Esophagus muscularis mucosa (tissue), 4 donors: Measurements from ENCODE around the gene METTL2B. TPM values are rescaled to one million over a fixed set of nuclear protein-coding genes. Genes with fewer than 3 reads are reported as not detected.

Source experiments
- DNase-seq: peaks from one replicate; pipeline ENCODE4 v3.0.0-alpha.2; 2017; ENCODE audit errors: extremely low spot score
- H3K27ac ChIP-seq, 4 donors: fragments of 200-600 bp; sonication (generic); replicated peaks in 1 of 4; 1 replicate in 3 of 4; 2 replicates in 1 of 4; pipeline ENCODE4 v1.5.1; 2016 to 2019; ENCODE audit warnings: mild to moderate bottlenecking in 1 of 4
- H3K27me3 ChIP-seq, 4 donors: fragments of 200-600 bp; sonication (generic); one replicate each; pipeline versions ENCODE4 v1.5.1 to v1.6.0; 2016 to 2019
- H3K36me3 ChIP-seq, 4 donors: fragments of 200-600 bp; sonication (generic); one replicate each; pipeline ENCODE4 v1.5.1; 2016 to 2019
- H3K4me1 ChIP-seq, 4 donors: fragments of 200-600 bp; sonication (generic); one replicate each; pipeline ENCODE4 v1.5.1; 2016 to 2019
- H3K4me3 ChIP-seq, 4 donors: fragments of 200-600 bp; sonication (generic); 1 replicate in 2 of 4; 2 replicates in 2 of 4; pipeline ENCODE4 v1.5.1; 2016 to 2019; ENCODE audit warnings: mild to moderate bottlenecking in 4 of 4, moderate library complexity in 1 of 4
- H3K9me3 ChIP-seq, 4 donors: fragments of 200-600 bp; sonication (generic); 1 replicate in 3 of 4; 2 replicates in 1 of 4; pipeline ENCODE4 v1.5.1; 2016 to 2019
- CTCF ChIP-seq, 3 experiments: fragments of 200-600 bp in 2 of 3; fragments of 450-650 bp in 1 of 3; sonication (generic) in 2 of 3; IDR thresholded peaks; one replicate each; pipeline ENCODE4 v1.5.1; 2017 to 2019; ENCODE audit warnings: antibody characterized with exemption in 3 of 3, mild to moderate bottlenecking in 2 of 3, moderate library complexity in 1 of 3
- EP300 ChIP-seq: sonication (generic); formaldehyde crosslinking; IDR thresholded peaks from one replicate; pipeline ENCODE4 v1.6.1; 2017; ENCODE audit warnings: antibody characterized with exemption
- POLR2A ChIP-seq: fragments of 450-650 bp; IDR thresholded peaks from one replicate; pipeline ENCODE4 v1.6.1; 2017; ENCODE audit warnings: antibody characterized with exemption, moderate library complexity, mild to moderate bottlenecking, low read depth
- POLR2AphosphoS5 ChIP-seq, 2 donors: sonication (generic); formaldehyde crosslinking; IDR thresholded peaks; one replicate each; pipeline ENCODE4 v1.6.1; 2017; ENCODE audit warnings: antibody characterized with exemption in 2 of 2
- WGBS: methylation state at CpG from one replicate; pipeline ENCODE4 v1.1.5; 2018; 5-methylcytosine and 5-hydroxymethylcytosine counted together
- intact Hi-C: fragments of 100-400 bp; cut with DNase I; formaldehyde crosslinking; loops from one replicate; pipeline ENCODE4 v1.15.1; 2023
- total RNA-seq, 4 donors: library from RNA; depleted of rRNA; stranded (reverse); fragments of >200 nt; gene quantifications; one replicate each; pipeline versions ENCODE4 v1.1.0 to v1.2.1, GENCODE V29; 2016

METTL2B gene
- total RNA-seq, 4 donors from 2014 or later = 19.9 to 23.5 (median 21.0) TPM

- no peaks in the 10 kb centered on the region for H3K36me3 ChIP-seq
- WGBS = 78% methylated on average over 2 of the region's 2 CpGs
- no peak for DNase-seq
- TF ChIP-seq EP300 = no peak
- no peak for TF ChIP-seq CTCF (IDR thresholded peaks at IDR 0.05)
- TF ChIP-seq POLR2A = no peak
- no peak for TF ChIP-seq POLR2AphosphoS5 (IDR thresholded peaks at IDR 0.05)
- H3K27me3 ChIP-seq = peaks cover 0 to 25% (median 0%) of the 10 kb centered on the region in 4 donors
- no peak overlapping the region for H3K27ac ChIP-seq
- H3K9me3 ChIP-seq = no peaks in the 10 kb centered on the region
- H3K4me1 ChIP-seq = peaks cover 0 to 6% (median 3%) of the 10 kb centered on the region in 4 donors
- intact Hi-C loops = no loop called here
- H3K4me3 ChIP-seq = no peak overlapping the region
These were observed 44.8 kb upstream of the METTL2B start for GRCh38 chr7:128431754-128432153.

- peaks cover 0 to 25% (median 0%) of the 10 kb centered on the region in 4 donors for H3K27me3 ChIP-seq
- no peaks in the 10 kb centered on the region for H3K36me3 ChIP-seq
- no peak overlapping the region for H3K4me3 ChIP-seq
- TF ChIP-seq POLR2A (no peak), POLR2AphosphoS5 (IDR thresholded peaks at IDR 0.05) (no peak), CTCF (IDR thresholded peaks at IDR 0.05) (no peak), EP300 (no peak)
- no peaks in the 10 kb centered on the region for H3K9me3 ChIP-seq
- intact Hi-C loops = no loop called here
- H3K4me1 ChIP-seq = no peaks in the 10 kb centered on the region
- no peak overlapping the region for H3K27ac ChIP-seq
- WGBS = 65% methylated on average over 4 of the region's 4 CpGs
- no peak for DNase-seq
These were observed 41.9 kb upstream of the METTL2B start for GRCh38 chr7:128434413-128435326.

- WGBS = 72% methylated on average over 3 of the region's 3 CpGs
- TF ChIP-seq POLR2AphosphoS5 (IDR thresholded peaks at IDR 0.05) = no peak
- TF ChIP-seq POLR2A = no peak
- no peak for TF ChIP-seq EP300
- TF ChIP-seq CTCF (IDR thresholded peaks at IDR 0.05) = no peak
These were observed 41.2 kb upstream of the METTL2B start for GRCh38 chr7:128435327-128435686.

GRCh38 chr7:128437426-128438332 lies 38.9 kb upstream of the METTL2B start:
- Histone ChIP-seq H3K9me3 (no peaks in the 10 kb centered on the region), H3K4me1 (no peaks in the 10 kb centered on the region), H3K27ac (no peak overlapping the region), H3K36me3 (no peaks in the 10 kb centered on the region), H3K27me3 (peaks cover 0 to 8% (median 0%) of the 10 kb centered on the region in 4 donors), H3K4me3 (no peak overlapping the region)
- TF ChIP-seq POLR2A = no peak
- intact Hi-C loops = no loop called here
- 73% methylated on average over 8 of the region's 8 CpGs for WGBS
- DNase-seq = no peak

More at GRCh38 chr7:128435327-128435686, 41.2 kb upstream of the METTL2B start:
- DNase-seq = no peak
- Histone ChIP-seq H3K4me1 (no peaks in the 10 kb centered on the region), H3K27ac (no peak overlapping the region), H3K36me3 (no peaks in the 10 kb centered on the region), H3K27me3 (peaks cover 0 to 20% (median 0%) of the 10 kb centered on the region in 4 donors), H3K9me3 (no peaks in the 10 kb centered on the region), H3K4me3 (no peak overlapping the region)
- intact Hi-C loops = no loop called here

- TF ChIP-seq EP300 = no peak
- no peak for TF ChIP-seq CTCF (IDR thresholded peaks at IDR 0.05)
- no peak for TF ChIP-seq POLR2A
These were observed 34.2 kb upstream of the METTL2B start for GRCh38 chr7:128442356-128442755.

More at GRCh38 chr7:128442356-128442755, 34.2 kb upstream of the METTL2B start:
- Histone ChIP-seq H3K4me3 (no peak overlapping the region), H3K36me3 (no peaks in the 10 kb centered on the region), H3K9me3 (no peaks in the 10 kb centered on the region), H3K27me3 (no peaks in the 10 kb centered on the region), H3K27ac (no peak overlapping the region), H3K4me1 (no peaks in the 10 kb centered on the region)
- intact Hi-C loops = no loop called here
- DNase-seq = no peak
- 90% methylated on average over 3 of the region's 3 CpGs for whole genome bisulfite sequencing
